ENCODE data around the gene LHFPL2.
"Not testable (repeated sequence)": the region's sequence is repeated elsewhere in the genome, so short reads cannot be mapped to it uniquely, and the experiment has no call there.

The LHFPL2 gene

DNA sequence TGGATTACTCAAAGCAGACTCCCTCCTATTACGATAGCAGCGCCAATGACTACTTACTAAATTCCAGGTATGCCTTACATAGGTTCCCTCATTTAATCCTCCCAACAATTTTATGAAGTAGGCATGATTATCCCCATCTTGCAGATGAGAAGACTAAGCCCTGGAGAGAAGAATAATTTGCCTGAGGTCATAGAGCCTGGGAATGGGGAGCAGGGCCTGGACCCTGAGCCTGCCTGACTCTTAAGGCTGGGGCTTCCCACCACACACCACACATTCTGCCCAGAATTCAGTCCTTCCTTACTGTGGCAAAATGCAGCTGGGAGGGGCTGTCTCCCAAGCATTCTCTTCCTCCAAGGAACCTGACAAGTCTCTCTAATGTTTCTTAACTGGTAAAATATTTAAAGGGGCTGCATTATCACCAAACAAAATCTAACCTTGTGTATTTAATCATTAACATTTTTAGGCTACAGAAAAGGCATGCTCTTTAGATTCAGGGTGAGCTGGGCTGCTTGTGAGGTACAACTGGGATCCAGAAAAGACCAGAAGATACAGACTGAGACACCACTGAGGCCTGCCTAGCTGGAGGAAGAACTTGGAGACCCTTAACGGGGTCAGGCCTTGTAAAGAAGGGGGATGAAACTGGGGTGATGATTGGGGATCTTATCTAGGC, 26.1 kb downstream of the LHFPL2 start:
- Histone ChIP-seq H3K9me2 (replicated peaks; ENCODE audit: control insufficient read depth, low read length) (no peaks in the 10 kb centered on the region), H3K4me3 (ENCODE audit: low read length) (no peak overlapping the region), H3K4me1 (ENCODE audit: control insufficient read depth, low read length) (no peaks in the 10 kb centered on the region), H3K4me2 (ENCODE audit: low read length) (no peak overlapping the region), H3K79me2 (ENCODE audit: control insufficient read depth, low read length) (no peaks in the 10 kb centered on the region), H3K27me3 (ENCODE audit: control insufficient read depth, low read length) (no peaks in the 10 kb centered on the region), H3K27ac (ENCODE audit: low read depth, low read length) (no peak overlapping the region), H3K36me3 (ENCODE audit: control insufficient read depth, low read length) (no peaks in the 10 kb centered on the region), H3K9me3 (ENCODE audit: control insufficient read depth, insufficient read depth, low read length) (no peaks in the 10 kb centered on the region), H4K20me1 (ENCODE audit: control insufficient read depth, insufficient read depth, low read depth, low read length) (no peaks in the 10 kb centered on the region), H3F3A (ENCODE audit: control insufficient read depth, insufficient read depth) (no peaks in the 10 kb centered on the region)
- TF ChIP-seq EZH2phosphoT487 (IDR thresholded peaks at IDR 0.05; ENCODE audit: borderline replicate concordance, low read length), result no peak
- TF ChIP-seq, protein P1, sequence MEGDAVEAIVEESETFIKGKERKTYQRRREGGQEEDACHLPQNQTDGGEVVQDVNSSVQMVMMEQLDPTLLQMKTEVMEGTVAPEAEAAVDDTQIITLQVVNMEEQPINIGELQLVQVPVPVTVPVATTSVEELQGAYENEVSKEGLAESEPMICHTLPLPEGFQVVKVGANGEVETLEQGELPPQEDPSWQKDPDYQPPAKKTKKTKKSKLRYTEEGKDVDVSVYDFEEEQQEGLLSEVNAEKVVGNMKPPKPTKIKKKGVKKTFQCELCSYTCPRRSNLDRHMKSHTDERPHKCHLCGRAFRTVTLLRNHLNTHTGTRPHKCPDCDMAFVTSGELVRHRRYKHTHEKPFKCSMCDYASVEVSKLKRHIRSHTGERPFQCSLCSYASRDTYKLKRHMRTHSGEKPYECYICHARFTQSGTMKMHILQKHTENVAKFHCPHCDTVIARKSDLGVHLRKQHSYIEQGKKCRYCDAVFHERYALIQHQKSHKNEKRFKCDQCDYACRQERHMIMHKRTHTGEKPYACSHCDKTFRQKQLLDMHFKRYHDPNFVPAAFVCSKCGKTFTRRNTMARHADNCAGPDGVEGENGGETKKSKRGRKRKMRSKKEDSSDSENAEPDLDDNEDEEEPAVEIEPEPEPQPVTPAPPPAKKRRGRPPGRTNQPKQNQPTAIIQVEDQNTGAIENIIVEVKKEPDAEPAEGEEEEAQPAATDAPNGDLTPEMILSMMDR (IDR thresholded peaks at IDR 0.05; ENCODE audit: low read depth, low read length, poor library complexity, severe bottlenecking), result no peak

DNA sequence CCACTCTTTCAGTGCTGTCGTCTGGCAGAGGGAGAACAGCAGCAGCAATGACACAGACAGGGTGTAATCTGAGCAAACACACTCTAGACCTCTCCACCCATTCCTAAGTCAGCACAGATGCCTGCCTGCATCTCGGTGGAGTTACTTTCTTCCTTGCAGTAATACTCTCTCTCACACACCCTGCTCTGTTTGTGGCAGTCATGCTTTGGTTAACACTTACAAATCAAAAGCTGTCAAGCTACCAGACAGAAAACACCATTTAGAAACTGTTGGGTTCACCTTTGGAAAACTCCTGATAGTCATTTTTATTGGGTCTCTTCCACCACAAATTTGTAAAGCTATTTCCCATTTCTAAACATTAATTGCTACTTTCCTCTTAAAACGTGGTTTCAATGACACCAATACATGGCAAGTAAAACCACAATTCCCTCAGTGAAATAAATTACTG, 27.3 kb downstream of the LHFPL2 start:
- Histone ChIP-seq H3K9me3 (ENCODE audit: control insufficient read depth, insufficient read depth, low read length) (no peaks in the 10 kb centered on the region), H3K27ac (ENCODE audit: low read depth, low read length) (no peak overlapping the region), H3K27me3 (ENCODE audit: control insufficient read depth, low read length) (no peaks in the 10 kb centered on the region), H3K9me2 (replicated peaks; ENCODE audit: control insufficient read depth, low read length) (no peaks in the 10 kb centered on the region), H3K4me2 (ENCODE audit: low read length) (no peak overlapping the region), H3K36me3 (ENCODE audit: control insufficient read depth, low read length) (no peaks in the 10 kb centered on the region), H3F3A (ENCODE audit: control insufficient read depth, insufficient read depth) (no peaks in the 10 kb centered on the region), H3K4me1 (ENCODE audit: control insufficient read depth, low read length) (no peaks in the 10 kb centered on the region), H3K79me2 (ENCODE audit: control insufficient read depth, low read length) (no peaks in the 10 kb centered on the region), H3K4me3 (ENCODE audit: low read length) (no peak overlapping the region), H4K20me1 (ENCODE audit: control insufficient read depth, insufficient read depth, low read depth, low read length) (no peaks in the 10 kb centered on the region)
- TF ChIP-seq, protein P1 (IDR thresholded peaks at IDR 0.05; ENCODE audit: low read depth, low read length, poor library complexity, severe bottlenecking), result no peak
- TF ChIP-seq EZH2phosphoT487 (IDR thresholded peaks at IDR 0.05; ENCODE audit: borderline replicate concordance, low read length), result no peak

DNA sequence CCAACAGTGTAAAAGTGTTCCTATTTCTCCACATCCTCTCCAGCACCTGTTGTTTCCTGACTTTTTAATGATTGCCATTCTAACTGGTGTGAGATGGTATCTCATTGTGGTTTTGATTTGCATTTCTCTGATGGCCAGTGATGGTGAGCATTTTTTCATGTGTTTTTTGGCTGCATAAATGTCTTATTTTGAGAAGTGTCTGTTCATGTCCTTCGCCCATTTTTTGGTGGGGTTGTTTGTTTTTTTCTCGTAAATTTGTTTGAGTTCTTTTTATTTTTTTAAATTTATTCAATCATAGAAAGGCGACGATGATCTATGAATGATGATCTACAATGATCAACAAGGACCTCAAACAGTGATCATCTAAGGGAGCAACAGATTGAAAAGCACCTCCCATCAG, 28.5 kb downstream of the LHFPL2 start:
- H3K9me2 ChIP-seq (replicated peaks; ENCODE audit: control insufficient read depth, low read length); H3K27me3 ChIP-seq (ENCODE audit: control insufficient read depth, low read length); H3K36me3 ChIP-seq (ENCODE audit: control insufficient read depth, low read length); H4K20me1 ChIP-seq (ENCODE audit: control insufficient read depth, insufficient read depth, low read depth, low read length); H3K79me2 ChIP-seq (ENCODE audit: control insufficient read depth, low read length); H3K4me3 ChIP-seq (ENCODE audit: low read length); H3K4me1 ChIP-seq (ENCODE audit: control insufficient read depth, low read length); H3K27ac ChIP-seq (ENCODE audit: low read depth, low read length); H3F3A ChIP-seq (ENCODE audit: control insufficient read depth, insufficient read depth); H3K4me2 ChIP-seq (ENCODE audit: low read length); H3K9me3 ChIP-seq (ENCODE audit: control insufficient read depth, insufficient read depth, low read length): not testable (repeated sequence)

DNA sequence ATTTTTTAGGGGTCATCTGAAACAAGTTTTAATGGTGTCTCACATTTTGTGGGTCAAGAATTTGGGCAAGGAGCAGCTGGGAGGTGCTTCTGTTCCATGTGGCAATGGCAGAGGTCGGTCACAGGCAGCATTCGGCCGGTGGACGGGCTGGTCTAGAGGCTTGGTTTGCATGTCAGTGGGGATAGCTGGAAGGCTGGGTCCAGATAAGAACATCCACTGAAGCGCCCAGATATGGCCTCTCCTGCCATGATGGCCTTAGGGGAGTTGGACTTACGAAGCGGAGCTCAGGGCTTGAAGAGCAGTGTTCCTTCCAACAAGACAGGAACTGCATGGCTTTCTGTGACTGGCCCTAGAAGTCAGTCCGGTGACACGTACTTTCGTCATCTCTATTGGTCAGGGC, 30.3 kb downstream of the LHFPL2 start:
- Histone ChIP-seq H3K79me2 (ENCODE audit: control insufficient read depth, low read length) (no peaks in the 10 kb centered on the region), H3K4me2 (ENCODE audit: low read length) (no peak overlapping the region), H3K27me3 (ENCODE audit: control insufficient read depth, low read length) (no peaks in the 10 kb centered on the region), H3K4me1 (ENCODE audit: control insufficient read depth, low read length) (no peaks in the 10 kb centered on the region), H3K9me2 (replicated peaks; ENCODE audit: control insufficient read depth, low read length) (no peaks in the 10 kb centered on the region), H3K4me3 (ENCODE audit: low read length) (no peak overlapping the region), H4K20me1 (ENCODE audit: control insufficient read depth, insufficient read depth, low read depth, low read length) (no peaks in the 10 kb centered on the region), H3K9me3 (ENCODE audit: control insufficient read depth, insufficient read depth, low read length) (no peaks in the 10 kb centered on the region), H3K36me3 (ENCODE audit: control insufficient read depth, low read length) (no peaks in the 10 kb centered on the region), H3F3A (ENCODE audit: control insufficient read depth, insufficient read depth) (no peaks in the 10 kb centered on the region), H3K27ac (ENCODE audit: low read depth, low read length) (no peak overlapping the region)
- TF ChIP-seq, protein P1 (IDR thresholded peaks at IDR 0.05; ENCODE audit: low read depth, low read length, poor library complexity, severe bottlenecking), result no peak
- TF ChIP-seq EZH2phosphoT487 (IDR thresholded peaks at IDR 0.05; ENCODE audit: borderline replicate concordance, low read length), result no peak
